Activated CD4-positive, alpha-beta T cell treated with anti-CD3 and anti-CD28 coated beads for 48 hours (primary cell): Measurements from ENCODE around the gene NTN1.

Experiments
- DNase-seq: peaks from one replicate; pipeline ENCODE4 v3.0.0-alpha.2; 2020

Gene NTN1

DNA sequence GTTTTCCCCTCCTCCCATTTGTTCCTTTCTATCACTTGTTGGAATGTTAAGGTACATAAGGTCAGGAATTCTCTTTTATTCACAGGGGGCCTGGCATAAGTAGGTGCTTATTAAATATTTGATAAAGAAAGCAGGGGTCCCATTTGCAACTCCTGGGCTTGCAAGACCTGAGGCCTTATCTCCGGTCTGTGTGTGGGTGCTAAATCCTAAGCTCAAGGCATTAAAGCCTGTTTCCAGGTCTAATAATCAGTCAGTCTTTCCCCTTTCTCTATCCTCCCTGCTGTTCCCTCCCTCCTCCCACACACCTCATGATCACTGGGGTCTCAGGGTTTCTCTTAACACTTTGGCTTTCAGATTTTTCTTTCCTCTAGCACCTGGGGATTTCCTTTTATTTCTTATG lies 17.1 kb downstream of the NTN1 start:
- DNase-seq = no peak

GRCh38 chr17:9044772-9045463 lies 23.6 kb downstream of the NTN1 start:
- DNase-seq = no peak

GRCh38 chr17:9050801-9051401 lies 29.6 kb downstream of the NTN1 start:
- no peak for DNase-seq

GRCh38 chr17:9051561-9051960 lies 30.3 kb downstream of the NTN1 start:
- DNase-seq = no peak

- DNase-seq = no peak
Observed at GRCh38 chr17:9052921-9053320, 31.6 kb downstream of the NTN1 start.

GRCh38 chr17:9053406-9053805 lies 32.1 kb downstream of the NTN1 start:
- DNase-seq = no peak

- no peak for DNase-seq
Observed at GRCh38 chr17:9054126-9054975, 33.0 kb downstream of the NTN1 start.

DNA sequence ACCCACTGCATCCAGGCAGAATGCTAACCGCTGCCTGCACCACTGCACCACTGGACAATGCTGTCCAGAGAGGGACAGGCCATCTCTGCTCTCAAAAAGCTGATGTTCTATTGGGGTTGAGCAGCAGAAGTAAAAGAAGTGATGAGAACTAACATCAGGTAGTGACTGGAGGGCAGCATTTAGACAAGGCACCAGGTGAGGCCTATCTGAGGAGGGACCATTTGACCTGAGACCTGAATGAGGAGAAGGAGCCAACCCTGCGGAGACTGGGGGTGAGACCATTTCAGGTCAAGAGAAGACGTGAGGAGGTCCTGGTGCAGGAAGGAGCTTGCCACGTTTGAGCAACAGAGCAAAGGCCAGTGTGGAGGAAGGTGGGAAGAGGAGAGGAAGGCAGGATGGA lies 34.0 kb downstream of the NTN1 start:
- no peak for DNase-seq

GRCh38 chr17:9056566-9056965 lies 35.3 kb downstream of the NTN1 start:
- no peak for DNase-seq

DNA sequence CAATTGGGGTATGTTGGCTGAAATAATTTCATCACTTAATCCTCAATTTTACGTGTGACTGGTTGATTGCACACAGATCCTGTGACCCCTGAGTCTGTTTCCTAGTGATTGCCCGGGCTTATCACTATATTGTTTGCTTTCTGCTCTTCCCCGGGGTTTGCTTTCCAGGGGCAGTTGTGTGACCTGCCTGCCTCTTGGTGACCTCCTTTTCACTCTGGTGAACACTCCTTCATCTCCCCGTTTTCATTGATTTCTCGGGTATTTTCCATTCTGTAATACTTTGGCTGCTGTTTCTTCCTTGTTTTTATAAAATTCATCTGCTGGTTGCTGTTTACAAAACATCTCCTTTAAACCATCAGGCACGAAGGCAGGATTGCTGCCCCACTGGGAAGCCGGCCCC lies 36.0 kb downstream of the NTN1 start:
- no peak for DNase-seq

DNA sequence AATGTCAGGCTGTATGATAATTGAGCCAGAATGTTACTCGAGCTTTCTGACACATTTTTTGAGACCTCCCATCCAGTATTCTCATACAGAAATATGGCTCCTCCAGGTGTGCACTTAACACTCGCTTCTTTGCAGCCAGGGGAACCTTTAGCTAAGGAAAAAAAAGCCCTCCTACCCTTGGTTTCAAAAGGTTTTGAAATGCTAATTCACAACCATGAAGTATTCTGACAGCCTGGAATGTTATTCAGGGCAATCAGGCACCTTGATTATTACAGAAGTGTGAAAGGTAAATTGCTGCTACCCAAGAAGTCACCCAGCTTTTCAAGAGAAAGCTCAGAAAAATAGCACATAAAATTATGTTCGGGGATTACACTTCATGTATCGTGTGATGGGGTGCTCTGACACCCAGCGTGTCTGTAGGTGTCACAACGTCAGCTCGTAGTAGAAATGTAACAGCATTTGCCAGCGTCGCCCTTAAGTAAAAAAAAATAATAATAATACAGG lies 41.1 kb downstream of the NTN1 start:
- DNase-seq = no peak

- DNase-seq = no peak
Observed at GRCh38 chr17:9064311-9064834, 43.1 kb downstream of the NTN1 start.

- no peak for DNase-seq
Observed at GRCh38 chr17:9071016-9071415, 49.7 kb downstream of the NTN1 start.

DNA sequence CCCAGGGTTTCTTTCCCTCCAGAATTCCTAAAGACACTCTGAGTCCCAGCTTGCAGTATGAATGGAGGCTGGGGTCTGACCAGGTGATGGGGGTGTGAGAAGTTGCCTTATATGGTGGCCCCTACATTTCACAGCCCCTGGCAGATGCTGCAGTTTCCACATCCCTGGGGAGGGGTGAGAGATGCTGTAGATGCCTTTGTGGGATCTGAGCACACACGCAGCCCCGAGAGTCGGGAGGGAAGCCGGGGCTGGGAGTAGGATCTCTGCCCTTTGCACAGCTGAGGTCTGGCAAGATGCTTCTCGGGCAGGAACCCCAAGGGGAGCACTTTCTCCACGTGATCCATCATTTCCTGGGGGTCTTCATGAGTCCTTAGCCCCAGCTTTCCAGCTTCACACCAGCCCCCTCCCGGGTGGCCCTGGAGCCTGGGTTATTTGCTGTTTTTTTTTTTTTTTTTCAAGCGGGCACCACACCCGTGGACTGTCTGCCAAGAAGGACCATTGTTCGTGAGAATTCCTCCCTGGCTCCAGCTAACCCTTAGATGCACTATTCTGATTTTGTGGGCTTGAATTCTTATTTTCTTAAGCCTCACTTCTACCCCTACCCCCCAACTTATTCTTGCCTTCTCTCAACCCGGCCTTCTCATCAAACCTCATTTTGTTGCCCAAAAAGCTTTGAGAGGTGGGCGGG lies 50.6 kb downstream of the NTN1 start:
- no peak for DNase-seq

DNA sequence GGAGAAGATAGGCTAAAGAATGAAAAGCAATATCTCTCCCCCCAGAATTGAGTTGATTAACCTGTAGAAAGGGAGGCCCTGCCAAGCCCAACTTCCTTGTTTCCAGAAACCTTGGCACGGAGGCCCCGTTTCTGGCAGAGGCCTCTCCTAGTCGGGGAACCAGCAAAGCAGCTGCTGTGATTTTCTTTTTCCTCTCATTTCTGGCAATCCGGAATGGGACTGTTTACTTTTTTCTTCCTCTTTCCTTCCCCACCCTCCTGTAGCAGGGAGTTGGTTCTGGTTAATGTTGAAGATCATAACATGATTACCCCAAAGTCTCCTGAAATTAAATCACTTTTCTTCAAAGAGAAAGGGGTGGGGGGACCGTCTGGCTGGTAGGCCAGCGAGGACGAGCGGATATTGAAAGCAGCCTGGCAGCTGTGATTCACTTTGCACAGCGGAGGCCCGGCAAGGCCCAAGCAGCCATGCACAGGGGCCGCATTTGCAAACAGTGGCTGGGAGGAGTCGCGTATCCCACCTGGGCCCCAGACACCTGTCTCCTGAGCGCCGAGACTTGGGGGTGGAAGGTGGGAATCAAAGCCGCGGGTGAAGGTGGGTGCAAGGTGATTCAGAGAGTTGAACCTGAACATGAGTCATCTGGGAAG lies 51.5 kb downstream of the NTN1 start:
- DNase-seq = no peak

GRCh38 chr17:9074131-9074530 lies 52.8 kb downstream of the NTN1 start:
- DNase-seq = no peak

DNA sequence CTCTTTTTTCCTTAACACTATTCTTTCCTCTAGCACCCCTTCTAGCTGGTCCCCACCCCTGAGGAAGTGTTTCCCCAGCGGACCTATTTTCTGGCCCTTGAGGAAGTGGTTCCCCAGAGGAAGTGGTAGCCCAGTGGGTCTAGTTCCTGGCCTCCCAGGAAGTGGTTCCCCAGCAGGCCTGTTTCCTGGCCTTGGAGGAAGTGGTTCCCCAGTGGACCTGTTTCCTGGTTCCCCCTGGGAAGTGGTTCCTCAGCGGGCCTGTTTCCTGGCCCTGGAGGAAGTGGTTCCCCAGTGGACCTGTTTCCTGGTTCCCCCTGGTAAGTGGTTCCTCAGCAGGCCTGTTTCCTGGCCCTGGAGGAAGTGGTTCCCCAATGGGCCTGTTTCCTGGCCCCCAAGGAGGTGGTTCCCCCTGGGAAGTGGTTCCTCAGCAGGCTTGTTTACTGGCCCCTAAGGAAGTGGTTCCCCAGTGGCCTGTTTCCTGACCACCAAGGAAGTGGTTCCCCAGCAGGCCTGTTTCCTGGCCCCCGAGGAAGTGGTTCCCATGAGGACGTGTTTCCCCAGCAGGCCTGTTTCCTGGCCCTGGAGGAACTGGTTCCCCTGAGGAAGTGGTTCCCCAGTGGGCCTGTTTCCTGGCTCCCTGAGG lies 58.3 kb downstream of the NTN1 start:
- DNase-seq = no peak

DNA sequence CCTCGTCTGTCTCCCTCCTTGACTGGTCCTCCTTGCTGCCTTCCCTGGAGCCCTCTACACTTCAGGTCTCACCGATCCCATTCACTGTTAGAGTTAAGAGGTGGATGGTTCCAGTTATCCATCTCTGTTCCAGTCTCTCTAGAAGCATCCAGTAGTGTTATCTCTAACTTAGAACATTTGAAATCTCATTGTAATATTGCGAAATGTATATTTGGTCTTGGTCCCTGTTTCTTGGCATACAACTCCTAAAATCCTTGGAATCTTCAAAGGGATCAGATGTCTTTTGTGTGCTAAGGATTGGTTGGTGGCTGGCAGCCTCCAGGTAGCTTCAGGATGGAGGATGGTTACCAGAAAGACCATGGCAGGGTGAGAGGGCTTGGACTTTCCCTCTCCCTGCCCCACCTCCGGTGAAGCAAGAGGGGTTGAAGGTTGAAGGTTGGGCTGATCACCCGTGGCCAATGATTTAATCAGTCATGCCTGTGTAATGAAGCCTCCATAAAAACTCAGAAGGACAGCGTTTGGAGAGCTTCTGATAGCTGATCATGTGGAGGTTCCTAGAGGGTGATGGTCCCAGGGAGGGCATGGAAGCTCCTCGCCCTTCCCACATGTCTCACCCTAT lies 59.1 kb downstream of the NTN1 start:
- no peak for DNase-seq

DNA sequence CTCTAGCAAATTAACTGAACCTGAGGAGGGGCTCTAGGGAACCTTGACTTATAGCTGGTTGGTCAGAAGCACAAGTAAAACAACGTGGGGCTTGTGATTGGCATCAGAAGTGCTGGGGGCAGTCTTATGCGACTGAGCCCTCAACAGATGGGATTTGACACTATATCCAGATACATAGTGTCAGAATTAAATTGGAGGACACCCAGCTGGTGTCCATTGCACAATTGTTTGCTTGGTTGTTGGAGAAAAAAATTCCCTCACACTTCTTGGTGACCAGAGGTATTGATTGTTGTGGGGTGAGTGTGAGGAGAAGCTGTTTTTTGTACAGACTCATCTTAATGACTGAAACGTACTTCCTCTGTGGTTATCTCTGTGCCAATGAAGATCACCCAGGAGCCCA lies 59.7 kb downstream of the NTN1 start:
- no peak for DNase-seq

GRCh38 chr17:9086577-9086976 lies 65.3 kb downstream of the NTN1 start:
- DNase-seq = no peak

GRCh38 chr17:9087921-9088320 lies 66.6 kb downstream of the NTN1 start:
- DNase-seq = no peak
